GM19035 (cell line): ENCODE measurements around the gene LGALSL.

Experiments
- ATAC-seq: cut with Tn5 transposase; IDR thresholded peaks from one replicate; pipeline ENCODE4 v1.9.1; 2021; ENCODE audit not compliant: unreplicated experiment

LGALSL gene

GRCh38 chr2:64492272-64492671, 38.3 kb downstream of the LGALSL start:
- no peak for ATAC-seq

- ATAC-seq, result no peak
Observed at GRCh38 chr2:64492821-64493220, 38.9 kb downstream of the LGALSL start.

GRCh38 chr2:64493788-64494187, 39.8 kb downstream of the LGALSL start:
- no peak for ATAC-seq

- no peak for ATAC-seq
Observed at GRCh38 chr2:64498438-64498837, 44.5 kb downstream of the LGALSL start.

- ATAC-seq, result no peak
Observed at GRCh38 chr2:64500549-64500948, 46.6 kb downstream of the LGALSL start.

GRCh38 chr2:64501946-64502345, 48.0 kb downstream of the LGALSL start:
- no peak for ATAC-seq

- no peak for ATAC-seq
Observed at GRCh38 chr2:64502860-64503259, 48.9 kb downstream of the LGALSL start.

GRCh38 chr2:64504774-64505720, 51.1 kb downstream of the LGALSL start:
- no peak for ATAC-seq

GRCh38 chr2:64506686-64507085, 52.7 kb downstream of the LGALSL start:
- ATAC-seq, result no peak
